Urinary bladder (tissue), 4 donors: Measurements from ENCODE around the gene C18orf63. TPM values are rescaled to one million over a fixed set of nuclear protein-coding genes. Genes with fewer than 3 reads are reported as not detected.
"Not testable (repeated sequence)": the region's sequence is repeated elsewhere in the genome, so short reads cannot be mapped to it uniquely, and the experiment has no call there.

Experiments
- DNase-seq: peaks from one replicate; pipeline ENCODE4 v3.0.0-alpha.2; 2015; ENCODE audit errors: extremely low spot score
- H3K27ac ChIP-seq: one replicate; pipeline ENCODE4 v1.5.1; 2013; ENCODE audit warnings: low read depth, mild to moderate bottlenecking, moderate library complexity
- H3K36me3 ChIP-seq: one replicate; pipeline ENCODE4 v1.6.1; 2013; ENCODE audit warnings: mild to moderate bottlenecking, moderate library complexity; ENCODE audit not compliant: insufficient read depth
- H3K4me1 ChIP-seq: one replicate; pipeline ENCODE4 v1.6.1; 2013; ENCODE audit warnings: mild to moderate bottlenecking, moderate library complexity; ENCODE audit not compliant: insufficient read depth
- H3K4me3 ChIP-seq: one replicate; pipeline ENCODE4 v1.5.1; 2013; ENCODE audit warnings: low read depth, low read length
- WGBS: extraction: QIAGEN DNeasy Blood & Tissue Kit; methylation state at CpG from one replicate; pipeline ENCODE4 v1.1.7; 2013; 5-methylcytosine and 5-hydroxymethylcytosine counted together
- polyA plus RNA-seq: library from polyadenylated mRNA; stranded (reverse); fragments of 200-250 nt; gene quantifications from one replicate; pipeline ENCODE4 v1.2.3, GENCODE V29; 2013
- total RNA-seq: library from RNA; depleted of rRNA; stranded (reverse); fragments of >200 nt; gene quantifications from one replicate; pipeline ENCODE4 v1.2.3, GENCODE V29; 2014
- donor health status: healthy with polysubstance abuse.
- donor health status: healthy.

Gene C18orf63
- total and polyA plus RNA-seq, 2 donors, result not detected

DNA sequence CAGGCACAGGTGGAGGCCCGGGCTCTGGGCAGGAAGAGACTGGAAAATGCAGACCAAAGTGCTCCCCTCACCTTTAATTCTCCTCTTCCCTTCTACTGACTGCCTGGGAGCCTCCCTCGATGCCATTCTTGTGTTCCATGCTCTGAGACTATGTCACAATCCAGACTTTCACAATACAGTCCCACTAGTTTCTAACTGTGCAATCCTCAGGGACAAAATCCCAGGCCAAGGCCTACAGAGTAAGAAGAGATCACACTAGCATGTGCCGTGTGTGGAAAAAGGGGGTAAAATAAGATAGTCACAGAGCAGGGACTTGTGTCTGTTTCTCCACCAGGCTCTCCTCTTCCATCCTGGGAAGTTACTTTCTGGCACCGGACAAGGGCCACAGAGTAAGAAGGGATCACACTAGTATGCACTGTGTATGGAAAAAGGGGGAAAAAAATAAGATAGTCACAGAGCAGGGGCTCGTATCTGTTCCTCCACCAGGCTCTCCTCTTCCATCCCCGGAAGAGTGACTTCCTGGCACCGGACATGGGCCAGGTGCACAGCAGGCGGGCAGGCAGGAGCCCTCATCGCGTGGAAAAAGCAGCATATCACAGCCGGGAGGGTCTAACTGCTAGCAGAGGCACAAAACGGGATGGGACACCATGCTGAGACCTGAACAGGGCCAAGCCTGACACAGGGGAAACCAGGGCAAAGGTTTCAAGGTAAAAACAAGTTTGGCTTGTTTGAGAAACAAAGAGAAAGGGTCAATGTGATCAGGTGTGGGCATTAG lies 33.5 kb upstream of the C18orf63 start:
- no peaks in the 10 kb centered on the region for H3K36me3 ChIP-seq
- peak overlapping the region; percentile 68 for H3K27ac ChIP-seq
- WGBS, result 73% methylated on average over 12 of the region's 12 CpGs
- peaks cover 4% of the 10 kb centered on the region for H3K4me1 ChIP-seq
- DNase-seq, result no peak
- H3K4me3 ChIP-seq, result no peak overlapping the region

DNA sequence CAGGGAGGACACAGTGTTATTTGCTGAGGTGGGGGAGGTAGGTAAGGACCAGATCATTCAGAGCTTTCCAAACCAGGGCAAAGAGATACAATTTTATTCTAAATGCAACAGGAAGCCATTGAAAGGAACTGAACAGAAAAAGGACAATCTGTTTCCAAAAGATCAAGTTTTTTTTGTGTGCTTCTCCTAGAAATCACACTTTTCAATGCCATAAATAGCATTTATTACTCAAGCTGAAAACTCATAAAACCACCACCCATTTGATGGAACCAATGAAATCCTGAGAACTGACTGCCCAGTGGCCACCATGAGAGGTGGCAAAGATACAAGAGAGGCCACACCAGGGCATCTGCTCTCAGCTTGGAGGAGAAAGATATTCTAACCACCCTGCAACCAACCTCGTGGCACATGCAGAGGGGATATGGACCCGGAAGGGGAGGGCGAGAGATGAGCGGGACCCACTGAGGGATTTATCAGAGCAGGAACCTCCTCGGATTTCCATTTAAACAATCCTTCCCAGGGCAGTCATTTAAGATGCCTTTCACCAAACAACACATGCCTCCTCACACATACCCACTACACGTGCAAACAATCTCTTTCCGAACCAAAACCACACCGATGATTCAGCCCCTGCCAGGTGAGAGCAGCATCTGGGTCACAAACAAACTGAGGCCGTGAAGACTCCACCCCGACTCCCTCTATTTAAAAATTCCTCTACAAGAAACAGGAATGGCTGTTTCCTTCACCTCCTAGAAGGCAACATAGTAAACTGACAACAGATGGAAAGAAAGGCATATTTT lies 32.7 kb upstream of the C18orf63 start:
- no peak for DNase-seq
- Histone ChIP-seq H3K4me3 (no peak overlapping the region), H3K27ac (peak overlapping the region; percentile 3), H3K4me1 (peaks cover 4% of the 10 kb centered on the region), H3K36me3 (no peaks in the 10 kb centered on the region)
- 63% methylated on average over 10 of the region's 10 CpGs for WGBS

DNA sequence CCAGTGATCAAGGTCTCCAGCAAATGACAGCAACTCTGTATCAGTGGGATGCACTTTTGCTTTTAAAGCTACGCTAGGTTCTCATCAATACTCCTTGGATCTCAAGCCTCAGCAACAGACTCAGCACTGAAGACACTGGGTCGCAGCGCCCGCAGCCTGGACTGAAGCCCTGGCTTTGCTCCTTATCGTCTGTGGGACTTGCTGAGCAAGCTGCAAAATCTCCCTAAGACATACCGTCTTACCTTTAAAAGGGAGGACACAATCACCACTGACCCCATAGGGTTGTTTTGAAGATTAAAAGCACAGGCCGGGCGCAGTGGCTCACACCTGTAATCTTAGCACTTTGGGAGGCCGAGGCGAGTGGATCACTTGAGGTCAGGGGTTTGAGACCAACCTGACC lies 32.0 kb upstream of the C18orf63 start:
- no peak for DNase-seq
- Histone ChIP-seq H3K4me1 (peaks cover 4% of the 10 kb centered on the region), H3K36me3 (no peaks in the 10 kb centered on the region), H3K27ac (no peak overlapping the region), H3K4me3 (no peak overlapping the region)
- WGBS, result 59% methylated on average over 10 of the region's 10 CpGs

DNA sequence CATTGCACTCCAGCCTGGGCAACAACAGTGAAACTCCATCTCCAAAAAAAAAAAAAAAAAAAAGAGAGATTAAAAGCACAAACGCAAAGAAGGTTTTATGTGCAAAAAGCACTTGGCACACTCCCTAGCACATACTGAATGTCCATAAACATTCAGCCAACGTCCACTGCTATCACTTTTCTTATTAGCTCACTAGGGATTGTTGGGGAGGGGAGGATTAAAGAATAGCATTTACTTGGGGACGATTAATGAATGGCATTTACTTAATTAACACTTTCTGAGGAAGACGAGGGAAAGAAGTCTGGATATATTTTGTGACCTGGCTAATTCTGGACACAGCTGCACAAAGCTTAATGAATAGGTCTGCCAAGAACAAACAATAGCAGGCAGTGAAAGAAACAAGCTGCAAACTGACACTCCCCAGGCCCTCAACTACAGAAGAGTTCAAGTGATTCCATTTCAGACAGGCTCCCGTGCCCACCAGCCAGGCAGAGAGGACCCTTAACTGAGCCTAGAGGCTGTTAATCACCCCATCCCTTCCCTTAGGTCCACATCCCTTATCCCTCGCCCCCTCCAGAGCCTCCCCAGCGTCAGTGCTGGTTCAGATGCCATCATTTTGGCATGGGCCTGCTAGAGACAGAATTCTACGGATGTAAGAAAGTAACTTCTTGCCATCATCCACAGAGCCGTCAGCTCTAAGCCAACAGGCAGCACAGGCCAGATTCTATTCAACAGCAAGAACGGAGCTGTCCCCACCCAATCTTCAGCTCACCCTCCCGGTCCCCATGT lies 31.3 kb upstream of the C18orf63 start:
- DNase-seq, result peak; percentile 47
- Histone ChIP-seq H3K36me3 (no peaks in the 10 kb centered on the region), H3K4me3 (no peak overlapping the region), H3K4me1 (peaks cover 4% of the 10 kb centered on the region), H3K27ac (peak overlapping the region; percentile 70)
- 19% methylated on average over 11 of the region's 11 CpGs for WGBS

DNA sequence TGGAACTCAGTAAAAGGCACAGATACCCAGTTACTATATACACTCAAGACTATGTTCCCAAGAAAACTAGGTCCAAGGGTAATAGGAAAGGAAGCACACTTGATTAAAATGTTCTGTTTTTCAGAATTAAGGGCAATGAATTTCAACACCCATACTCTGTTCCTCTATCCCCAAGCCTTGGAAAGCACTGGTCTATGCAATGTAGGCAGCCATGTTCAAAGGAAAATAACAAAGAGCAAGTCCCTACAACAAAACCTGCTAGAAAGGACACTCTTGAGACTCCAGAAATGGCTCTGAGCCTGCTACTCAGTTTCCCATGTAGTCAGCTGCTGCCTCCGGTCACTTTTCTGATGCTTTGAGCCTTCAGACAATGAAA lies 30.7 kb upstream of the C18orf63 start:
- 88% methylated on average over 1 of the region's 1 CpG for WGBS
- no peak for DNase-seq

DNA sequence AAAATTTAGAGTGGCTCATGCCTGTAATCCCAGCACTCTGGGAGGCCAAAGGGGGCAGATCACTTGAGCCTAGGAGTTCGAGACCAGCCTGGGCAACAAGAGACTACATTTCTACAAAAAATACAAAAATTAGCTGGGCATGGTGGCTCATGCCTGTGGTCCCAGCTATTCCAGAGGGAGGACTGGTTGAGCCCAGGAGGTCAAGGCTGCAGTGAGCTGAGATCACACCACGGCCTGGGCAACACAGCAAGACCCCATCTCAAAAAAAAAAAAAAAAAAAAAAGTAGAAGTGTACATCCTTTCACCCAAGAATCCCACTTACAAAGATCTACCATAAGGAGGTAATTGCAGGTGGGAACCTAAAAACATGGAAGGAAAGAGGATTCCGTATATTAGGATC lies 30.1 kb upstream of the C18orf63 start:
- H3K4me3 ChIP-seq, H3K4me1 ChIP-seq, H3K36me3 ChIP-seq, DNase-seq: not testable (repeated sequence)
- peak overlapping the region; percentile 38 for H3K27ac ChIP-seq
- WGBS, result 79% methylated on average over 3 of the region's 3 CpGs

More for the DNA sequence above, 30.7 kb upstream of the C18orf63 start:
- Histone ChIP-seq H3K4me1 (peaks cover 4% of the 10 kb centered on the region), H3K4me3 (no peak overlapping the region), H3K27ac (peak overlapping the region; percentile 70), H3K36me3 (no peaks in the 10 kb centered on the region)

DNA sequence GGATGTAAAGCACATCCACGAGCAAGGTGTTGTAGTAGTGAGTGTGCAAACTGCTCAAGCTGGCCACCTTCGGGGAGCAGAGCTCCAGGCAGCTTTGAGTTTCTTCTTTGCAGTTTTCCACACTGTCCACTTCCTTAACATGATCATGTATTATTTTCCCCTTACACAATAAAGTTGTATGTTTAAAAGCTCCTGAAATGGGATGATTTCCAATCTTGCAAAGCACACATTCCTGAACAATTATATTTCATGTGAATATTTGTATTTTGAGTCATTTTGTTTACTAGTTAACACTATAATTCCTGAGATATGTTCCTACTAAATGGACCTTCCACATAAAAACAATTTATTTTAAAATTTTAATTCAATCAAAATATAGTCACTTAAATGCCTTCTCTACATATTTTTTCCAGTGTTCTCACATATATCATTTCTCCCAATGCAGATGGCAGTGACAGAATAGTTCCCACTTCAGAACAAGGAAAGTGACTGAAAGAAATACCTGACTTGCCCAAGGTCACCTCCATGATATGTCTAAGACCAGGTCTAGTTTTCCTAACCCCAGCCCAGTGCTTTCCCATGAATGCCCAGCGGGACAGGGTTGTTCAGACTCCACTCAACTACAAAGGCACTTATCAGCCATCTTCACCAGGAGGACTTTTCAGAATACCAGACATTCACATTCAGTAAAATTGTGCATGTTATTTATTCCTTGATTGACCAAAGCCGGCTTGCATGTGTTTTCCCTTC lies 29.4 kb upstream of the C18orf63 start:
- H3K4me3 ChIP-seq, result no peak overlapping the region
- peaks cover 4% of the 10 kb centered on the region for H3K4me1 ChIP-seq
- H3K36me3 ChIP-seq, result no peaks in the 10 kb centered on the region
- WGBS, result 85% methylated on average over 4 of the region's 4 CpGs
- DNase-seq, result no peak
- no peak overlapping the region for H3K27ac ChIP-seq

DNA sequence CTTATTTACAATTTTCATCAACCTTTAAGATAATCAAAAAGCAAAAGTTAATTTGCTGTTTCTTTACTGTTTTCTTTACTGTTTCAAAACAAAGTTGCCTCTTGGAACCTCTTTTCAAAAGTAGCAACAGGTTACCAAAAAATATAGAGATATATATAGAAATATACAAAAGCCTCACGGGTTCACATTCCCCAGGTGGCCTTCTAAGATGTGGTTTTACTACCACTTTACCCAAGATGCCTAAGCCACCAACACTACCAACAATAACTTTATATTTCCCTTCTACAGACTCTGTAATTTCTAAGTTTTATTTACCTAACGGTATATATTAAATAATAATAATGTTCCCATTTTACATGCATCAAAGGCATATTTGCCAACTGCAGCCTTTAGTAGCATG lies 28.8 kb upstream of the C18orf63 start:
- DNase-seq, result no peak

DNA sequence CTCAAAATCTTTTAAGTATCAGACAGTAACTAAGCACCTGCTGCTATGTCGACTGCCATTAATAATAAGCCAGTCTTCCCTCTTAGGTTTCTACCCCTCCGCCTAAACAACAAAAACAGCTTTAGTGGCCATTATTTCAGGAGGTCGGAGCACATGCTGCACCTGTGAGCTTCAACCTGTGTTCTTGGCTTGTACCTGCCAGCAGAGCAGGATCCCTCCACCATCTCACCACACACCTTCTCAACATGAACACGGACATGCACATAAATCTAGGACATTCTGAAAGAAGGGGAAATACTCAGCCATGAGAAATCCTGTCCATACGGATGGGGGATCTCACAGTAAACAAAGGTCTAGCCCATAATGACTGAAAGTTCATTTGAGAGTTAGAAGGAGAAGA lies 27.6 kb upstream of the C18orf63 start:
- Histone ChIP-seq H3K27ac (no peak overlapping the region), H3K4me1 (peaks cover 2% of the 10 kb centered on the region), H3K4me3 (no peak overlapping the region), H3K36me3 (no peaks in the 10 kb centered on the region)
- WGBS, result 76% methylated on average over 5 of the region's 5 CpGs
- no peak for DNase-seq

More for the DNA sequence above, 28.8 kb upstream of the C18orf63 start:
- Histone ChIP-seq H3K27ac (no peak overlapping the region), H3K4me3 (no peak overlapping the region), H3K4me1 (peaks cover 4% of the 10 kb centered on the region), H3K36me3 (no peaks in the 10 kb centered on the region)
- WGBS, result 91% methylated on average over 2 of the region's 2 CpGs

DNA sequence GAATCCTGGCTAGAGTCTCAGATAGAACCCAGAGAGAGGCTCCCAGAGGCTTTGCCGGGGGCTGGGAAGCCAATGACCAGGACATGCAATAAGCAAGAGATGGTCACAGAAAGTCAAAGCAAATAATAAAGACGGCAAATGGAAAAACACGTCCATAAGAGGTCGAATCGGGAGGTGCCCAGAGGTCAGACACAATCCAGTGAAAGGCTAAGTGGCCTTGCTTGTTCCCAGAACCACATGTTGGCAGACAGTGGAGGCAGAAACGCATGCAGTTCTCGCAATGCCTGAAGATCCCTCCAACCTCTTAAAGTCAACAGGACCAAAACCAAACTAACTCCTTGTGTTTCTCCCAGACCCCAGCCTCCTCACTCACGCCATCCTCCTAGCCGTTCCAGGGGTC lies 26.9 kb upstream of the C18orf63 start:
- DNase-seq, result no peak
- peaks cover 2% of the 10 kb centered on the region for H3K4me1 ChIP-seq
- no peak overlapping the region for H3K4me3 ChIP-seq
- H3K27ac ChIP-seq, result no peak overlapping the region
- 55% methylated on average over 9 of the region's 9 CpGs for WGBS
- H3K36me3 ChIP-seq, result no peaks in the 10 kb centered on the region

DNA sequence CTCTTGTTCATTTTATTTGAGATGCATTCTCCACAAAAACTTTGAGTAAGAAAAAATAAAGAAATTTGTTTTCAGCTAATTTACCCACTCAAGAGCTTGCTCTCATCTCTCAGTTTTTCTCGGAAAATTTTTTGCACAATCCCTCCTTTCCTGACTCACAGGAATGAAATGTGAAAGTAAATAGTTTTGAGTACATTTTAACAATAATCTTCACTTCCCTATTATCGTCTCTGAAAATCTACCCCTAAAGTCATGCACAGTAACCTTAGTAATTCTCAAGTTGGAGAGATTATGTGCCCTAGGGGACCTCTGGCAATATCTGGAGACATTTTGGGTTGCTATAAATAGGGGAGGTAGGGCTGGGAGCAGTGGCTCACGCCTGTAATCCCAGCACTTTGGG lies 26.5 kb upstream of the C18orf63 start:
- H3K27ac ChIP-seq, result no peak overlapping the region
- no peak for DNase-seq
- peaks cover 2% of the 10 kb centered on the region for H3K4me1 ChIP-seq
- H3K36me3 ChIP-seq, result no peaks in the 10 kb centered on the region
- no peak overlapping the region for H3K4me3 ChIP-seq
- 46% methylated on average over 3 of the region's 3 CpGs for WGBS

DNA sequence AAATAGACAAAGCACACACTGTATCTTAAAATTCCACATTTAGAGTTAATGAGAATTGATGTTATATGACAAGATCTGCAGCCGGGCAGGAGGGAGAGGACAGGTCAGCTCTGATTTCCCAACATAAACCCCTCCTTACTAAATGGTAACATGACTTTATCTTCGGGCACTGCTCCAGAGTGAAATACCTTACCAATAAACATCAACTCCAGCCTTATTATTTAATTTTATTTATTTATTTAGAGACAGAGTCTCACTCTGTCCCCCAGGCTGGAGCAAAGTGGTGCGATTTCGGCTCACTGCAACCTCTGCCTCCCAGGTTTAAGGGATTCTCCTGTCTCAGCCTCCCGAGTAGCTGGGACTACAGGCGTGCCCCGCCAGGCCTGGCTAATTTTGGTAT lies 25.6 kb upstream of the C18orf63 start:
- H3K27ac ChIP-seq, result no peak overlapping the region
- no peaks in the 10 kb centered on the region for H3K4me1 ChIP-seq
- no peaks in the 10 kb centered on the region for H3K36me3 ChIP-seq
- 88% methylated on average over 7 of the region's 7 CpGs for WGBS
- DNase-seq, result no peak
- no peak overlapping the region for H3K4me3 ChIP-seq
